Measurements from ENCODE around the gene TMEM11. TPM values are rescaled to one million over a fixed set of nuclear protein-coding genes. Genes with fewer than 3 reads are reported as not detected.

Gene TMEM11
- polyA plus RNA-seq, 4 donors, result 21.4 to 27.9 (median 24.3) TPM

DNA sequence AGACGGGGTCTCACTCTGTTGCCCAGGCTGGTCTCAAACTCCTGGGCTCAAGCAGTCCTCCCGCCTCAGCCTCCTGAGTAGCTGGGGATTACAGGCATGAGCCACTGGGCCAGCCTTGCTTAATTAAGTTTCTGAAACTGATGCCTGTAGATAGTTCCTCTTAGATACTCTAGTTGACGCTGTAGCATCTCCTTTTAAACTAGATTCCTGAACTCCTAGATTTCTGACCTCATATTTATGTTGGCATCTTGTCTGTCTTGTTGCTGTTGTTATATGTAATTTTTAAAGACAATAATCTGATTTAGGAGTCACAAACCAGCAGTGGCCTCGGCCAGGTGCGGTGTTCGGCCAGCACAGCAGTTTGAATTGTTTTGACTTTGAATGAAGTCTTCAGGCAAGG, 49.7 kb downstream of the TMEM11 start:
- DNase-seq (ENCODE audit: low read depth in 4 of 4, low spot score in 2 of 4), result no peak

DNA sequence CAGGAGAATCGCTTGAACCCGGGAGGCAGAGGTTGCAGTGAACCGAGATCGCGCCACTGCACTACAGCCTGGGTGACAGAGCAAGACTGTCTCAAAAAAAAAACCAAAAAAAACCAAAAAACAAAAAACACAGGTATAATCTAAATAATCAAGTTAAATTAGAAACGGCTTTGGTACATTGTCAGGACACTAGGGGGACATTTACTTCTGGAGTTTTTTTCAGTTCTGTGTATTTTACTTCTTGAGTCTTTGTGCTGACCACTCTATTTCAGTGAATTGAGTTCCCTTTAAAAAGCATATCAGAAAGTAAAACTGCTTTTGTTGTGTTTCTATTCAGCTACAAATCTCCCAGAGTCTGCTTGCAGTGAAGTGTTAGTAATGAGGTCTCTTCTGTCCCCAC, 50.9 kb downstream of the TMEM11 start:
- no peak for DNase-seq (ENCODE audit: low read depth in 4 of 4, low spot score in 2 of 4)

DNA sequence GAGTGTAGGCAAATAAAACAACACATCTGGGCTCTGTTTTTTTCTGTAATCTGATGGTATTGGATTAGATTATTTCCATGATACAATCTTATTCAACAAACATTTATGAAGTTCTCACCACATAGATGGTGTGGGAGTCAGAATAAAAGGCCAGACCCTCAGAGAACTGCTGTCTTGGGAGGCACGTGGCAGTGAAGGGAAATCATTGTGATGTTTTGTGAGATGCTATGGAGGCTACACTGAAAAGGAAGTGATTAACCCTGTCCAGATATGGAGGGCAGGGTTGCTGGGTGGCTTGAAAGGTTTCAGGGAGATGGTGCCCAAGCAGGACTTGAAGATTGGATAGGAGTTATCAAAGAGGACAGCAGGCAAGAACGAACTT, 51.6 kb downstream of the TMEM11 start:
- DNase-seq (ENCODE audit: low read depth in 4 of 4, low spot score in 2 of 4), result no peak

DNA sequence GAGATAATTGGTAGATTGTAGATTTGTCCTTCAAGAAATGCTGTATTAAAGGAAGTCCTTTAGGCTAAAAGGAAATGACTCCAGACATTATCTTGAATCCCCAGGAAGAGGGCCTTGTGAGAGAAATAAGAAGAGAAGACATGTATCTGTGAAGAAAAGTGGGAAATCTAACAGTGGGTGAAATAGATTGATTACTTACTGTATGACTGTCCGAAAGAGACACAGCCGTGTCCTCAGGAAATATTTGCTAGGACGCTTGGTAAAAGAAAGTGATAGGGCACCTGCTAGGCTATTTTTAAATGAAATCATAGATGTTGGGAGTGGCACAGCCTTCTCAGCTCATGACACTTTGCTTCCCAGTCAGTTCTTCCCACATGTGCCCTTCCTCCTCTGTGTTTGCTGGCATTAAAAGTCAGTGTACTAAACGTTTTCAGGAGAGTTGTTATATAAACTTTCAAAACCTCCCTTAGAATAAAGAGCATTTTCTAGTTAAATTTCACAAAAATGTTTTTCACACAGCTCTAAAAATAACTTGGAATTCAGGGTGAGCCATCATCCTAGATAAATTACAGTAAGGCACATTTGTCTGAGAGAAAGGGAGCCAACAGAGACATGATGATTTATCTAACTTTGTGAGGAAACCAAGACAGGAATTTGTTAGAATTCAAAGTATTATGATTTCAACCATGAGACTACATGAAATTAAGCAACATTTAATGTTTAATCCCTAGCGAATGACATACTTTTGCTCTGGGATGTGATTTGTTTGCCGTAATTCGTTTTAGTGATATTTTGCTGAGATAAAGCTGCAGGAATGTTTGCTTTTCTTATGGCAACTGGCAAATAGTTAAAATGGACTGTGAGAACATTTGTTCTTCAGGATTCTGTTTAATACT, 52.2 kb downstream of the TMEM11 start:
- DNase-seq (ENCODE audit: low read depth in 4 of 4, low spot score in 2 of 4), result no peak

DNA sequence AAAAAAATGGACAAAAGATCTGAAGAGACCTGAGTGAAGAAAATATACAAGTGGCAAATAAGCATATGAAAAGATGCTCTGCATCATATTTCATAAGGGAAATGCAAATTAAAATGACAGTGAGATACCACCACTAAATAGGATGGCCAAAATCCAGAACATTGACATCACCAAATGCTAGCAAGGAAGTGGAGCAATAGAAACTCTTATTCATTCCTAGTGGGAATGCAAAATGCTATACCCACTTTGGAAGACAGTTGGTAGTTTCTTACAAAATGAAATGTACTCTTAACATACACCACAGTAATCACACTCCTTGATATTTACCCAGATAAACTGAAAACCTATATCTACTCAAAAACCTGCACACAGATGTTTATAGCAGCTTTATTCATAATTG, 53.6 kb downstream of the TMEM11 start:
- DNase-seq (ENCODE audit: low read depth in 4 of 4, low spot score in 2 of 4), result no peak

DNA sequence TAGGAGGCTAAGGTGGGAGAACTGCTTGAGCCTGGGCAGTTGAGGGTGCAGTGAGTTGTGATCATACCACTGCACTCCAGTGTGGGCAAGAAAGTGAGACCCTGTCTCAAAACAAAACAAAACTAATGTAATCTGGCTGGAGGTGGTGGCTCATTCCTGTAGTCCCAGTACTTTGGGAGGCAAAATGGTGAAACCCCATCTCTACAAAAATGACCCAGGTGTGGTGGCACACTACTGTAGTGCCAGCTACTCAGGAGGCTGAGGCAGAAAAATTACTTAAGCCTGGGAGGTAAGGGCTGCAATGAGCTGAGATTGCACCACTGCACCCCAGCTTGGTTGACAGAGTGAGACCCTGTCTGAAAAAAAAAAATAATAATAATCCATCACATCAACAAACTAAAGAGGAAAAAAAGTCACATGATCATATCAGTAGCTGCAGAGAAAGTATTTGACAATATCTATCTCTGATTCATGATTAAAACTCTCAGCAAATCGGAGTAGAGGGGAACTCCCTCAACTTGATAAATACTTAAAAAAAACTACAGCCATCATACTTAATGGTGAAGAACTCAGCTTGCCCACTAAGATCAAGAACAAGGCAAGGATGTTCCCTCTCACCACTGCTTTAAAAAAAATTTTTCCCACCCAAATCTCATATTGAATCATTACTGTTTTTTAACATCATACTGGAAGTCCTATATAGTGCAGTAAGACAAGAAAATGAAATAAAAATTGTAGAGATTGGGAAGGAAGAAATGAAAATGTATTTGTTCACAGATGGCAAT, 56.2 kb downstream of the TMEM11 start:
- no peak for DNase-seq (ENCODE audit: low read depth in 4 of 4, low spot score in 2 of 4)

DNA sequence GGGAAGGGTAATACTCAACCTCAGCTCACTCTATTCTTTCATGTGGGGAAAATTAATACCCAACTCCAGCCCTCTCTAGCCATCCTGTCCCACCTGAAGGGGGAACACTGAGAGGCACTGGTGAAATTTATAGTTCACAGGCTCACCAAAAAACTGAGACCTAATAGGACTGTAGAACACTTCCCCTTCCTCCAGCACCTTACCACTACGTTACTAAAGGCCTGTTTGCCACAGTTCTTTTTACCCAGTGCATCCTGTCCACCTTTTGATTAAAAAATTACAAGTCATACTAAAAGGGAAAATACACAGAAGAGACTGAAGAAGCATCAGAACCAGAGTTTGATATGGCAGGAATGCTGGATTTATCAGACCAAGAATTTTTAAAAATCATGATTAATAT, 61.2 kb downstream of the TMEM11 start:
- DNase-seq (ENCODE audit: low read depth in 4 of 4, low spot score in 2 of 4), result no peak

DNA sequence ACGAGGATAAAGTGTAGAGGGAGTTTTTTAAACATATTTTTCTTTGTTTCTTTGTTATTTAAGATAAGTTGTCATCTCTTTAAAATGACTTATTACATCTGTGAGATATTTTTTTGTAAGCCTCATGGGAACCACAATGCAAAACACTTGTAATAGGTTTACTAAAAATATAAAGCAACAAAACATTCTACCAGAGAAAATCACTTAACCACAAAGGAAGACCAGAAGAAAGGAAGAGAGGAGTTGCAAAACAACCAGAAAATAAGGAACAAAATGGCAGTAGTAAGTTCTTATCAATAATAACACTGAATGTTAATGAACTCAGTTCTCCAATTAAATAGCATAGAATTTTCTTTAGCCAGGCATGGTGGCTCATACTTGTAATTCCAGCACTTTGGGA, 64.3 kb downstream of the TMEM11 start:
- DNase-seq (ENCODE audit: low read depth in 4 of 4, low spot score in 2 of 4), result no peak

Other genes with a start within 250 kb of the TMEM11 start
- 100 to 1,000 TPM; 200 to 245 (median 203) TPM for gene USP22, start 171.2 kb downstream of the TMEM11 start, polyA plus RNA-seq (ENCODE audit: insufficient read length in 4 of 4)
- 10 to 100 TPM; 37.6 to 40.9 (median 39.6) TPM for gene DHRS7B, start 87.2 kb downstream of the TMEM11 start, polyA plus RNA-seq (ENCODE audit: insufficient read length in 4 of 4)
- gene NATD1, start 39.2 kb upstream of the TMEM11 start, polyA plus RNA-seq (ENCODE audit: insufficient read length in 4 of 4), result 10 to 100 TPM; 11.9 to 16.1 (median 13.7) TPM
- gene MAP2K3, start 70.5 kb upstream of the TMEM11 start, polyA plus RNA-seq (ENCODE audit: insufficient read length in 4 of 4), result 10 to 100 TPM; 21.1 to 25.3 (median 23.2) TPM
- gene KCNJ12, start 162.2 kb upstream of the TMEM11 start, polyA plus RNA-seq (ENCODE audit: insufficient read length in 4 of 4), result 1 to 10 TPM; 5.3 to 8.9 (median 6.5) TPM